Uterus (tissue), 4 donors: ENCODE results near the gene ASMTL. TPM values are rescaled to one million over a fixed set of nuclear protein-coding genes. Genes with fewer than 3 reads are reported as not detected.
"Not testable (repeated sequence)": the region's sequence is repeated elsewhere in the genome, so short reads cannot be mapped to it uniquely, and the experiment has no call there.

Source experiments
- DNase-seq, 2 donors: peaks; one replicate each; pipeline ENCODE4 v3.0.0-alpha.2; 2019 to 2020
- H3K27ac ChIP-seq, 2 donors: fragments of 200-600 bp; sonication (generic); 1 replicate in 1 of 2; 2 replicates in 1 of 2; pipeline ENCODE4 v1.5.1; 2016 to 2018
- H3K27me3 ChIP-seq, 2 donors: fragments of 200-600 bp; sonication (generic); one replicate each; pipeline ENCODE4 v1.5.1; 2018 to 2019; ENCODE audit warnings: control low read depth in 1 of 2
- H3K36me3 ChIP-seq, 2 donors: fragments of 200-600 bp; sonication (generic); one replicate each; pipeline ENCODE4 v1.5.1; 2019; ENCODE audit warnings: control low read depth in 1 of 2
- H3K4me1 ChIP-seq, 2 donors: fragments of 200-600 bp; sonication (generic); one replicate each; pipeline ENCODE4 v1.5.1; 2018 to 2019; ENCODE audit warnings: control low read depth in 1 of 2
- H3K4me3 ChIP-seq, 2 donors: fragments of 200-600 bp; sonication (generic); 1 replicate in 1 of 2; 2 replicates in 1 of 2; pipeline ENCODE4 v1.5.1; 2018 to 2019; ENCODE audit warnings: mild to moderate bottlenecking in 1 of 2
- H3K9me3 ChIP-seq, 2 donors: fragments of 200-600 bp; sonication (generic); one replicate each; pipeline ENCODE4 v1.5.1; 2019; ENCODE audit warnings: control low read depth in 1 of 2
- CTCF ChIP-seq, 4 experiments: fragments of 200-600 bp in 2 of 4; fragments of 450-650 bp in 2 of 4; sonication (generic) in 2 of 4; IDR thresholded peaks; one replicate each; pipeline ENCODE4 v1.5.1; 2016 to 2019; ENCODE audit warnings: antibody characterized with exemption in 4 of 4, mild to moderate bottlenecking in 2 of 4, moderate library complexity in 1 of 4
- POLR2A ChIP-seq, 2 donors: fragments of 450-650 bp; IDR thresholded peaks; one replicate each; pipeline ENCODE4 v1.6.1; 2016; ENCODE audit warnings: antibody characterized with exemption in 2 of 2, mild to moderate bottlenecking in 1 of 2, moderate library complexity in 1 of 2
- intact Hi-C: fragments of 100-400 bp; cut with DNase I; formaldehyde crosslinking; loops from one replicate; pipeline ENCODE4 v1.15.1; 2023; ENCODE audit warnings: low total_unique reads
- total RNA-seq, 4 donors: library from RNA; depleted of rRNA in 3 of 4; stranded (reverse); fragments of >200 nt in 3 of 4; gene quantifications; one replicate each; pipeline versions ENCODE4 v1.1.0 to v1.2.4, GENCODE V29; 2014 to 2023
- donor health status: DM: yes; HTN: yes; CAD: no.

ASMTL gene
- total RNA-seq, 4 donors from 2014 or later = 6.4 to 43.5 (median 11.1) TPM

DNA sequence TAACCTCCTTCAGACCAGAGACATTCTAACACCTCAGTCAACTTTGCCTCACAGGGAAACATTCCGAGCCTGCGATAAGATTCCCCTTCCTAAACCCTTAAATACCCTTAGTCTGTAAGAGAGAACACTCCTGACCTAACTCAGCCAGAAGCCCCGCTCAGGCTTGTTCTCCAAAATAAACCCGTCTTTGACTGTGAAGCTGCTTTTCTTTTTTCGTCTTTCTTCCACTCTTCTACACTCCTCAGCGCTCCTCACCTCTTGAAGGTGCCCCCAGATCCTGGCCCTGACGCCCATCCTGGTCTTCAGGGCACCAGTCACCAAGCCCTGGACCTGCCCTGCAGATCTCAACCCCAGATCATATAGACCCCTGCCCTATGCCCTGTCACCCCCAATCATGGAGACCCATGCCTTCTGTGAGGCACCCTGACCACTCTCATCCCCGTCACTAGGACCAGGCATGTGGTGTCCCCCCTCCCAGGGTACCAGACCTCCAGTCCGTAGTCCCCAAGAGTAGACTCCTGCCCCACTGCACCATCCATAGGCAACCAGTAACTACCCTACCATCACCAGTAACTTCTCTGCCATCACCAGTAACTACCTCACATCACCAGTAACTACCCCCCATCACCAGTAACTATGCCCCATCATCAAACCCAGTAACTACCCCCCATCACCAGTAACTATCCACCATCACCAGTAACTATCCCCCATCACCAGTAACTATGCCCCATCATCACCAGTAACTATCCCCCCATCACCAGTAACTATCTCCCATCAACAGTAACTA is 3.5 kb downstream of the ASMTL start:
- Histone ChIP-seq H3K4me3 (no peak overlapping the region), H3K27ac (no peak overlapping the region), H3K27me3 (no peaks in the 10 kb centered on the region), H3K4me1 (peaks cover 3 to 10% of the 10 kb centered on the region in 2 donors), H3K9me3 (no peaks in the 10 kb centered on the region), H3K36me3 (no peaks in the 10 kb centered on the region)
- intact Hi-C loops = no loop called here
- TF ChIP-seq POLR2A (IDR thresholded peaks at IDR 0.05) (no peak), CTCF (IDR thresholded peaks at IDR 0.05) (no peak)
- peak in 1 of 2 donors; percentile 4 for DNase-seq

DNA sequence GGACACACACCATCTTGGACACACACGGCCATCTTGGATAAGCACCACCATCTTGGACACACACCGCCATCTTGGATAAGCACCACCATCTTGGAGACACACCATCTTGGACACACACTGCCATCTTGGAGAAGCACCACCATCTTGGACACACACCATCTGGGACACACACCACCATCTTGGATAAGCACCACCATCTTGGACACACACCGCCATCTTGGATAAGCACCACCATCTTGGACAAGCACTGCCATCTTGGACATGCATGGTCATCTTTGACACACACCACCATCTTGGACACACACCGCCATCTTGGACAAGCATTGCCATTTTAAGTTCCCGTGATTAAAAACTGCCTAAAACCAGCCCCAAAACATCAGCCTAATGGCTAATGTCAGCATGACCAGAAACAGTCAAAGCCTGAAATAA is 4.1 kb downstream of the ASMTL start:
- H3K4me1 ChIP-seq, H3K27me3 ChIP-seq, H3K4me3 ChIP-seq, intact Hi-C loops, H3K27ac ChIP-seq, H3K9me3 ChIP-seq, H3K36me3 ChIP-seq: not testable (repeated sequence)
- DNase-seq = peak in 1 of 2 donors; percentile 7

DNA sequence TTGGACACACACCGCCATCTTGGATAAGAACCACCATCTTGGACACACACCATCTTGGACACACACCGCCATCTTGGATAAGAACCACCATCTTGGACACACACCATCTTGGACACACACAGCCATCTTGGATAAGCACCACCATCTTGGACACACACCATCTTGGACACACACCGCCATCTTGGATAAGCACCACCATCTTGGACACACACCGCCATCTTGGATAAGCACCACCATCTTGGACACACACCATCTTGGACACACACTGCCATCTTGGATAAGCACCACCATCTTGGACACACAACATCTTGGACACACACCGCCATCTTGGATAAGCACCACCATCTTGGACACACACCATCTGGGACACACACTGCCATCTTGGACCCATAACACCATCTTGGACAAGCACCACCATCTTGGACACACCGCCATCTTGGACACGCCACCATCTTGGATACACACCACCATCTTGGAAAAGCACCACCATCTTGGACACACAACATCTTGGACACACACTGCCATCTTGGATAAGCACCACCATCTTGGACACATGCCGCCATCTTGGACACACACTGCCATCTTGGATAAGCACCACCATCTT is 4.6 kb downstream of the ASMTL start:
- H3K4me1 ChIP-seq, H3K36me3 ChIP-seq, H3K27ac ChIP-seq, H3K9me3 ChIP-seq, intact Hi-C loops, H3K4me3 ChIP-seq, H3K27me3 ChIP-seq: not testable (repeated sequence)
- DNase-seq = peak in 1 of 2 donors; percentile 11

DNA sequence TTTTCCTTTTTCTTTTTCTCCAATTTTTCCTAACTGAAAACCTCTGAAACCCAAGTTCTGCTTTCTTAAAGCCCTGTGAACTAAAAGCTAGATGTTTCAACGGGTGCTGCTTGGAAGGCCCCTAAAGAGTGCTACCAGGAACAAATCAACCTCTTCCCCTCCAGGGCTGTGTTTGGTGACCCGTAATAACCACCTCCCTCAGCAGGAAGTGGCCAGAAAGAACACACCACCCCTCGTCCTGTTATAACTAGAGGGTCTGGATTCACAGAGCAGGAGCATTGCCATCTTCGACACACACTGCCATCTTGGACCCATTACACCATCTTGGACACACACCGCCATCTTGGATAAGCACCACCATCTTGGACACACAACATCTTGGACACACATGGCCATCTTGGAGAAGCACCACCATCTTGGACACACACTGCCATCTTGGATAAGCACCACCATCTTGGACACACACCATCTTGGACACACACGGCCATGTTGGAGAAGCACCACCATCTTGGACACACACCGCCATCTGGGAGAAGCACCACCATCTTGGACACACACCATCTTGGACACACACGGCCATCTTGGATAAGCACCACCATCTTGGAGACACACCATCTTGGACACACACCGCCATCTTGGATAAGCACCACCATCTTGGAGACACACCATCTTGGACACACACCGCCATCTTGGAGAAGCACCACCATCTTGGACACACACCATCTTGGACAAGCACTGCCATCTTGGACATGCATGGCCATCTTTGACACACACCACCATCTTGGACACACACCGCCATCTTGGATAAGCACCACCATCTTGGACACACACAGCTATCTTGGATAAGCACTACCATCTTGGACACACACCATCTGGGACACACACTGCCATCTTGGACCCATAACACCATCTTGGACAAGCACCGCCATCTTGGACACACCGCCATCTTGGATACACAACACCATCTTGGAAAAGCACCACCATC is 5.4 kb downstream of the ASMTL start:
- H3K36me3 ChIP-seq, H3K4me3 ChIP-seq, intact Hi-C loops, H3K27me3 ChIP-seq, H3K9me3 ChIP-seq, H3K4me1 ChIP-seq, H3K27ac ChIP-seq: not testable (repeated sequence)
- DNase-seq = peak in 1 of 2 donors; percentile 6

- intact Hi-C loops = no loop called here
- no peaks in the 10 kb centered on the region for H3K27me3 ChIP-seq
- no peaks in the 10 kb centered on the region for H3K36me3 ChIP-seq
- TF ChIP-seq CTCF (IDR thresholded peaks at IDR 0.05) = no peak
- TF ChIP-seq POLR2A (IDR thresholded peaks at IDR 0.05) = no peak
- H3K4me3 ChIP-seq = no peak overlapping the region
- no peaks in the 10 kb centered on the region for H3K9me3 ChIP-seq
- H3K4me1 ChIP-seq = peaks cover 0 to under 1% of the 10 kb centered on the region in 2 donors
- H3K27ac ChIP-seq = no peak overlapping the region
- DNase-seq = peak in 1 of 2 donors; percentile 3
Measured at GRCh38 chrX:1444561-1445500, 7.9 kb downstream of the ASMTL start.
